Smooth muscle cell (in vitro differentiated cells): ENCODE data around the gene ABCC11. TPM values are rescaled to one million over a fixed set of nuclear protein-coding genes. Genes with fewer than 3 reads are reported as not detected.
A peak's percentile ranks its signal among the peaks of the same experiment; 100 is the strongest.
"Not testable (repeated sequence)": the region's sequence is repeated elsewhere in the genome, so short reads cannot be mapped to it uniquely, and the experiment has no call there.

Experiments used
- DNase-seq: peaks from one replicate; lab custom pipeline; 2025; ENCODE audit not compliant: unreplicated experiment; lab: John Stamatoyannopoulos, UW
- H2AFZ ChIP-seq: fragments of 200-600 bp; sonication (generic); 2 replicates; pipeline ENCODE4 v1.6.0; 2016; ENCODE audit warnings: antibody characterized with exemption, low read depth, mild to moderate bottlenecking
- H3F3A ChIP-seq: fragments of 200-600 bp; sonication (generic); 2 replicates; pipeline ENCODE4 v1.6.0; 2017; ENCODE audit warnings: antibody characterized with exemption, low read depth
- H3K27ac ChIP-seq: fragments of 200-600 bp; sonication (generic); 2 replicates; pipeline ENCODE4 v1.5.1; 2016; ENCODE audit warnings: low read depth, mild to moderate bottlenecking
- H3K27me3 ChIP-seq: fragments of 200-600 bp; sonication (generic); 2 replicates; pipeline ENCODE4 v1.6.1; 2016; ENCODE audit warnings: low read depth, mild to moderate bottlenecking
- H3K36me3 ChIP-seq: fragments of 200-600 bp; sonication (generic); 2 replicates; pipeline ENCODE4 v1.5.1; 2016; ENCODE audit warnings: low read depth
- H3K4me1 ChIP-seq: fragments of 200-600 bp; sonication (generic); 2 replicates; pipeline ENCODE4 v1.5.1; 2016; ENCODE audit warnings: low read depth
- H3K4me2 ChIP-seq: fragments of 200-600 bp; sonication (generic); 2 replicates; pipeline ENCODE4 v1.6.0; 2016; ENCODE audit warnings: mild to moderate bottlenecking
- H3K4me3 ChIP-seq: fragments of 200-600 bp; sonication (generic); 2 replicates; pipeline ENCODE4 v1.5.1; 2016; ENCODE audit warnings: mild to moderate bottlenecking
- H3K79me2 ChIP-seq: fragments of 200-600 bp; sonication (generic); 2 replicates; pipeline ENCODE4 v1.6.0; 2016; ENCODE audit warnings: low read depth, mild to moderate bottlenecking
- H3K9ac ChIP-seq: fragments of 200-600 bp; sonication (generic); 2 replicates; pipeline ENCODE4 v1.6.0; 2016; ENCODE audit warnings: low read depth
- H3K9me3 ChIP-seq: fragments of 200-600 bp; sonication (generic); replicated peaks from 2 replicates; pipeline ENCODE4 v1.5.1; 2016; ENCODE audit warnings: low read depth
- H4K20me1 ChIP-seq: fragments of 200-600 bp; sonication (generic); 2 replicates; pipeline ENCODE4 v1.6.0; 2016; ENCODE audit warnings: low read depth
- WGBS: methylation state at CpG from one replicate; pipeline ENCODE4 v1.1.7; 2016; ENCODE audit warnings: low lambda C conversion rate; 5-methylcytosine and 5-hydroxymethylcytosine counted together
- polyA plus RNA-seq: library from polyadenylated mRNA; unstranded; fragments of >200 nt; fragmentation: Nextera tagmentation; extraction: Ambion mirVana; gene quantifications from 2 replicates; pipeline ENCODE4 v1.2.1, GENCODE V29; 2016
- total RNA-seq: library from RNA; depleted of rRNA; stranded (reverse); fragments of >200 nt; gene quantifications from 2 replicates; pipeline ENCODE4 v1.2.3, GENCODE V29; 2014
- TF ChIP-seq, protein P1 (sequence below): fragments of 200-600 bp; sonication (generic); IDR thresholded peaks from 2 replicates; pipeline ENCODE4 v1.5.1; 2017; ENCODE audit warnings: borderline replicate concordance, mild to moderate bottlenecking, antibody characterized with exemption; ENCODE audit not compliant: insufficient read depth, poor library complexity, severe bottlenecking

Gene ABCC11
- total and polyA plus RNA-seq, 2 experiments from 2014 or later = not detected

DNA sequence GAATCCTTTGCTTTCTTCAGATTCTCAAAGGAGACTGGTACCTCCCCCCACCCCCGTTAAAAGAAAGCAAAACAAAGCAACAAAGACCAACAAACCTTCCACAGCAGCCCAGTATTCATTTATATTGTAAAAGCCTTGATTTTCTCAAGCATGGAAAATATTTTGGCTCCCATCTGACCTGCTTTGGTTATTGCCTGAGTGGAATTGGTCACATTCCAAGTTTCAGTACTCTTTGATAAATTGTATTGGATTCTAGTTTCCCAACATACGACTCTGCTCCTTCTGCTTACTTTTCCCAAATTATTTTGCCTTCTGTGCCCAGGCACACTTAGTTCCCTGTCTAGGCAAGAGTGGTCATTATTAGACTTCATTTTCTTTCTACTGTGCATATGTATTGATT lies 1.3 kb downstream of the ABCC11 start:
- Histone ChIP-seq H3K79me2 (peaks cover 68% of the 10 kb centered on the region), H3K9ac (peak overlapping the region; percentile 5), H2AFZ (no peak overlapping the region), H3K4me3 (peak overlapping the region; percentile 78), H3K4me1 (peaks cover 13% of the 10 kb centered on the region), H3K36me3 (no peaks in the 10 kb centered on the region), H3F3A (no peaks in the 10 kb centered on the region), H3K9me3 (no peaks in the 10 kb centered on the region), H3K27me3 (no peaks in the 10 kb centered on the region), H4K20me1 (peaks cover 64% of the 10 kb centered on the region), H3K4me2 (peak overlapping the region; percentile 95), H3K27ac (no peak overlapping the region)
- DNase-seq = no peak
- TF ChIP-seq, protein P1, sequence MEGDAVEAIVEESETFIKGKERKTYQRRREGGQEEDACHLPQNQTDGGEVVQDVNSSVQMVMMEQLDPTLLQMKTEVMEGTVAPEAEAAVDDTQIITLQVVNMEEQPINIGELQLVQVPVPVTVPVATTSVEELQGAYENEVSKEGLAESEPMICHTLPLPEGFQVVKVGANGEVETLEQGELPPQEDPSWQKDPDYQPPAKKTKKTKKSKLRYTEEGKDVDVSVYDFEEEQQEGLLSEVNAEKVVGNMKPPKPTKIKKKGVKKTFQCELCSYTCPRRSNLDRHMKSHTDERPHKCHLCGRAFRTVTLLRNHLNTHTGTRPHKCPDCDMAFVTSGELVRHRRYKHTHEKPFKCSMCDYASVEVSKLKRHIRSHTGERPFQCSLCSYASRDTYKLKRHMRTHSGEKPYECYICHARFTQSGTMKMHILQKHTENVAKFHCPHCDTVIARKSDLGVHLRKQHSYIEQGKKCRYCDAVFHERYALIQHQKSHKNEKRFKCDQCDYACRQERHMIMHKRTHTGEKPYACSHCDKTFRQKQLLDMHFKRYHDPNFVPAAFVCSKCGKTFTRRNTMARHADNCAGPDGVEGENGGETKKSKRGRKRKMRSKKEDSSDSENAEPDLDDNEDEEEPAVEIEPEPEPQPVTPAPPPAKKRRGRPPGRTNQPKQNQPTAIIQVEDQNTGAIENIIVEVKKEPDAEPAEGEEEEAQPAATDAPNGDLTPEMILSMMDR = no peak
- 90% methylated on average over 2 of the region's 2 CpGs for WGBS

DNA sequence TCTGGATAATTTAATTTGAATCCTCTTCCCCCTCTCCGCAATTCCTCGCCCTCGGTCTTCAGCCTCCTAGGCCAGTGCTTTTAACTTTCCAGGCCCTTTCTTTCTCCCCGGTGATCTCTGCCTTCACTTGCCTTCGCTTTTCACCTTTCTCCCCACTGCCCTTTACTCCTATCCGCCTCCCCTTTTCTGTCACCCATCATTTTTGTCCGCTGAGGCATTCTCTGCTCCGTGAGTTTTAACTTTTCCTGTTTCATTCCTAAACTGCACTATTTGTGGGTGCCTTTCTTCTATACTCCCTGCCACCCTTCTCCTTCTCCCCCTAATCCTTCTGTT lies 2.5 kb downstream of the ABCC11 start:
- peak overlapping the region; percentile 95 for H3K4me2 ChIP-seq
- no peaks in the 10 kb centered on the region for H3K27me3 ChIP-seq
- H3K9ac ChIP-seq = peak overlapping the region; percentile 86
- no peaks in the 10 kb centered on the region for H3F3A ChIP-seq
- H2AFZ ChIP-seq = peak overlapping the region; percentile 69
- H3K9me3 ChIP-seq = no peaks in the 10 kb centered on the region
- peak overlapping the region; percentile 78 for H3K4me3 ChIP-seq
- 12% methylated on average over 8 of the region's 8 CpGs for WGBS
- peak overlapping the region; percentile 43 for H3K27ac ChIP-seq
- DNase-seq = no peak
- H3K4me1 ChIP-seq = peaks cover 13% of the 10 kb centered on the region
- H4K20me1 ChIP-seq = peaks cover 51% of the 10 kb centered on the region
- H3K36me3 ChIP-seq = no peaks in the 10 kb centered on the region
- TF ChIP-seq, protein P1 = no peak
- peaks cover 55% of the 10 kb centered on the region for H3K79me2 ChIP-seq

DNA sequence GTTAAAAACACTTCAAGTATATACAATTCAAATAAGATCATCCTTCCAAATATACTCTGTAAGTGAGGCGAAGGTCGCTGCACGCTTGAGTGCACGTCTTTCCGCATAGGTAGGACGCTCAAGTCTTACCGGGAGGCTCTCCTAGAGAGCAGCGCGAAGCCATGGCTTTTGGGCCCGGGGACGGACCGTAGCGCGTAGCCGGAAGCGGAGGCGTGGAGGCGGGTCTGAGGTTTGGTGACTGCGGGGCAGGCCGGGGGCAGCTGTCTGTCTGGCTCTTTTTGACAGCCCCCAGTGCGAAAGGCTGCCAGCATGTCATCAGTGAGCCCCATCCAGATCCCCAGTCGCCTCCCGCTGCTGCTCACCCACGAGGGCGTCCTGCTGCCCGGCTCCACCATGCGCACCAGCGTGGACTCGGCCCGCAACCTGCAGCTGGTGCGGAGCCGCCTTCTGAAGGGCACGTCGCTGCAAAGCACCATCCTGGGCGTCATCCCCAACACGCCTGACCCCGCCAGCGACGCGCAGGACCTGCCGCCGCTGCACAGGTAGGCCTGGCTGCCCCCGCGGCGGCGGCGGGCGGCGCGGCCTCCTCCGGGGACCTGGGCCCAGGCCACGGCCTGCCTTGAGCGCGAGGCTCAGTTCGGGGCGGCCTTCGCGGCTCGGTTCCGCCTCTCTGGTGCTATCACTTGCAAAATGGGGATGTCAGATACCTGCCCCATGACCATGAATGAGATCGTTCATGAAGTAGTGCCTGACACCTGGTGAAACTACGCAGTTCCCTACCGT lies 3.1 kb downstream of the ABCC11 start, which contains the start of gene LONP2:
LONP2 (plus strand) TSS at position 221 of the 783 bp plus-strand sequence; CDS start at position 310, 89 bp downstream.
- WGBS = under 1% methylated on average over 59 of the region's 63 CpGs
- no peaks in the 10 kb centered on the region for H3K36me3 ChIP-seq
- H3K79me2 ChIP-seq = peaks cover 50% of the 10 kb centered on the region
- H3K27ac ChIP-seq = peak within 1 kb of the TSS; percentile 43
- no peaks in the 10 kb centered on the region for H3F3A ChIP-seq
- H3K9ac ChIP-seq = peak within 1 kb of the TSS; percentile 86
- H3K9me3 ChIP-seq = no peaks in the 10 kb centered on the region
- peak within 1 kb of the TSS; percentile 95 for H3K4me2 ChIP-seq
- H3K4me1 ChIP-seq = peaks cover 13% of the 10 kb centered on the region
- DNase-seq = peak; percentile 40
- H2AFZ ChIP-seq = peak within 1 kb of the TSS; percentile 69
- no peaks in the 10 kb centered on the region for H3K27me3 ChIP-seq
- TF ChIP-seq, protein P1 = no peak
- H4K20me1 ChIP-seq = peaks cover 46% of the 10 kb centered on the region
- H3K4me3 ChIP-seq = peak within 1 kb of the TSS; percentile 78

DNA sequence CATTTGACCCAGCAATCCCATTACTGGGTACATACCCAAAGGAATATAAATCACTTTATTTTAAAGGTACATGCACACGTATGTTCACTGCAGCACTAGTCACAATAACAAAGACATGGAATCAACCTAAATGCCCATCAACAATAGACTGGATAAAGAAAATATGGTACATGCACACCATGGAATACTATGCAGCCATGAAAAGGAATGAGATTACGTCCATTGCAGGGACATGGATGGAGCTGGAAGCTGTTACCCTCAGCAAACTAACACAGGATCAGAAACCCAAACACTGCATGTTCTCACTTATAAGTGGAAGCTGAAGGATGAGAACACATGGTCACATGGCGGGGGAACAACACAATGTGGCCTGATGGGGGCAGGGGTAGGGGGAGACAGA lies 7.2 kb downstream of the ABCC11 start:
- not testable (repeated sequence) for H3F3A ChIP-seq, H3K27me3 ChIP-seq, H3K9ac ChIP-seq, DNase-seq, H3K4me1 ChIP-seq, H3K27ac ChIP-seq, H3K4me2 ChIP-seq, H2AFZ ChIP-seq, H3K9me3 ChIP-seq, H4K20me1 ChIP-seq, H3K4me3 ChIP-seq, H3K79me2 ChIP-seq, H3K36me3 ChIP-seq
- WGBS = 100% methylated on average over 3 of the region's 3 CpGs
